22Rv1 (cell line): ENCODE data around the gene MPST.
"Not testable (repeated sequence)": the region's sequence is repeated elsewhere in the genome, so short reads cannot be mapped to it uniquely, and the experiment has no call there.

ENCODE experiments used
- H3K27ac ChIP-seq: fragments of 450-650 bp; 2 replicates; pipeline ENCODE4 v1.5.1; 2017
- ZFX ChIP-seq: fragments of 450-650 bp; IDR thresholded peaks from 2 replicates; pipeline ENCODE4 v1.6.1; 2017; ENCODE audit warnings: antibody characterized with exemption, borderline replicate concordance
- TF ChIP-seq, protein P1 (sequence below): fragments of 450-650 bp; IDR thresholded peaks from 2 replicates; pipeline ENCODE4 v1.5.1; 2017; ENCODE audit warnings: mild to moderate bottlenecking

The MPST gene

DNA sequence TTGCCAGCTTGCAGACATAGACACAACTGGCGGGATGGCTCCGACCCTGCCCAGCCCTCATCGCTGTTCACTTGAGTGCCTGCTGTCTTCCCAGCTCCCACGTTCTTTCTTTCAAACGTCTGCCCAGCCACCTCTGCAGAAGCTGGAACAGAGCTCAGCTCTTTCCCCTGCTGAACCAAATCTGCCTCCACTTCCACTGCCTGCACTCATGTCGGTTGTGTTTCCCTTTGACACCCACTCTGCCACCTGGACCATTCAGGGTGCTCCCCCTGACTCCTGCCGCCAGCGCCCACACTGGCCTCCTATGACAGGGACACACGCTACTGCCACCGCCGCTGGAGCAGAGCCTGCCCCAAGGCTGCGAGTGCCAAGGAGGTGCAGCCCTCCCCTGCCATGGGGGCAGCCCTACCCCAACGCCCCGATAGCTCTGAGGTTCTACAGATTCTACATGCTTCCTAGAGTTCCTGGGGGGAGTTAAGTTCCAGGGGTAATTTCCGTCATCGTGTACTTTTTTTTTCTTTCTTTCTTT is 38.2 kb upstream of the MPST start:
- TF ChIP-seq, protein P1, sequence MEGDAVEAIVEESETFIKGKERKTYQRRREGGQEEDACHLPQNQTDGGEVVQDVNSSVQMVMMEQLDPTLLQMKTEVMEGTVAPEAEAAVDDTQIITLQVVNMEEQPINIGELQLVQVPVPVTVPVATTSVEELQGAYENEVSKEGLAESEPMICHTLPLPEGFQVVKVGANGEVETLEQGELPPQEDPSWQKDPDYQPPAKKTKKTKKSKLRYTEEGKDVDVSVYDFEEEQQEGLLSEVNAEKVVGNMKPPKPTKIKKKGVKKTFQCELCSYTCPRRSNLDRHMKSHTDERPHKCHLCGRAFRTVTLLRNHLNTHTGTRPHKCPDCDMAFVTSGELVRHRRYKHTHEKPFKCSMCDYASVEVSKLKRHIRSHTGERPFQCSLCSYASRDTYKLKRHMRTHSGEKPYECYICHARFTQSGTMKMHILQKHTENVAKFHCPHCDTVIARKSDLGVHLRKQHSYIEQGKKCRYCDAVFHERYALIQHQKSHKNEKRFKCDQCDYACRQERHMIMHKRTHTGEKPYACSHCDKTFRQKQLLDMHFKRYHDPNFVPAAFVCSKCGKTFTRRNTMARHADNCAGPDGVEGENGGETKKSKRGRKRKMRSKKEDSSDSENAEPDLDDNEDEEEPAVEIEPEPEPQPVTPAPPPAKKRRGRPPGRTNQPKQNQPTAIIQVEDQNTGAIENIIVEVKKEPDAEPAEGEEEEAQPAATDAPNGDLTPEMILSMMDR, result no peak
- no peak for TF ChIP-seq ZFX
- no peak overlapping the region for H3K27ac ChIP-seq

DNA sequence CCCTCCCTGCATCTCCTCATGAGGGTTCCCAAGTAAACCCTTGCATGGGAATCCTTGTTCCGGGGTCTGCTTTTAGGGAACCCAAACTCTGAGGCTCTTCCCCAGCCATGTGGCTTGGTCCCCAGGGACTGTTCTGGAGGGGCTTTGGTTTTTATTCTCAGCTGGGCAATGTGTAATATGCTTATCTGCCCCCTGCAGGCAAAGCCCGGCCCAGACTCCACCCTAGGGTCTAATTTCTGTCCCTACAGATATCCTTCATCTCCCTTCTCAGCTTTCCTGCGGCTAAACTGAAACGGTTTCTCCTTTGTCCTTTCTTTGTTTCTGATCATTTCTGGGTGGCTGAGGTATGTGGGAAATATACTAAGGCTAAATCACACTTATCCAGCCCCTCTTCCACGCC is 37.4 kb upstream of the MPST start:
- H3K27ac ChIP-seq, result no peak overlapping the region
- TF ChIP-seq, protein P1, result no peak
- no peak for TF ChIP-seq ZFX

DNA sequence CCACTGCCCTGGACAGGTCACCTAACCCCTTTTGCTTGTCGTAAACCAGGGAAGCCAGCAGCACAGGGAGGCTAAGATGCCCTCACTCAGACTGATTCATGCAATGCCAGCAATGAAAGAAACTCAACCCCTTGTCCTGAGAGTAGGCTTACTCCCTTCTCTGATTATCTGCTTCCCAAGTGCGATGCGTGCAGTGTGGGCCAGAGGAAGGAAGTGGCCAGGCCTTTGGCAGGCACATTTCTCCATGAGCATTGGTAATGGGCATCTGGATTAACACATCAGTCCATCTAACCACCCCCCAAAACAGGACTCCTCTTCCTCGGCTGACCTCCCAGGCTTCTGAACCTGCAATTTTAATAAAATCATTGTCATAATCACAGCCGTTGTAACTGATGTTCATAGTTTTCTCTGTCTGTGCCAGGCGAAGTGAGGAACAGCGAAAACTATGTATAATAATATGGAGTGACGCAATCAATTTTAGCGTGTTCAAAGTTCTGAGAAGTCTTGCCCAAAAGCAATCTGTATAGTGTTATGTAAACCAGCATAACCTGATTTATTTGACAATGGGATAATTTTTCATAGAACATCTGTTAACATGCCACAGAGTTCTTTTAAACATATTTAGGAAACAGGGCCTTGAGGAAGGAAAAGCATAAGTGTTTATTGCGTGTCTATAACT is 34.2 kb upstream of the MPST start:
- TF ChIP-seq ZFX, result no peak
- TF ChIP-seq, protein P1, result no peak
- no peak overlapping the region for H3K27ac ChIP-seq

GRCh38 chr22:36986242-36986821 is 33.2 kb upstream of the MPST start:
- H3K27ac ChIP-seq, result no peak overlapping the region
- TF ChIP-seq, protein P1, result peak; percentile 74
- no peak for TF ChIP-seq ZFX

DNA sequence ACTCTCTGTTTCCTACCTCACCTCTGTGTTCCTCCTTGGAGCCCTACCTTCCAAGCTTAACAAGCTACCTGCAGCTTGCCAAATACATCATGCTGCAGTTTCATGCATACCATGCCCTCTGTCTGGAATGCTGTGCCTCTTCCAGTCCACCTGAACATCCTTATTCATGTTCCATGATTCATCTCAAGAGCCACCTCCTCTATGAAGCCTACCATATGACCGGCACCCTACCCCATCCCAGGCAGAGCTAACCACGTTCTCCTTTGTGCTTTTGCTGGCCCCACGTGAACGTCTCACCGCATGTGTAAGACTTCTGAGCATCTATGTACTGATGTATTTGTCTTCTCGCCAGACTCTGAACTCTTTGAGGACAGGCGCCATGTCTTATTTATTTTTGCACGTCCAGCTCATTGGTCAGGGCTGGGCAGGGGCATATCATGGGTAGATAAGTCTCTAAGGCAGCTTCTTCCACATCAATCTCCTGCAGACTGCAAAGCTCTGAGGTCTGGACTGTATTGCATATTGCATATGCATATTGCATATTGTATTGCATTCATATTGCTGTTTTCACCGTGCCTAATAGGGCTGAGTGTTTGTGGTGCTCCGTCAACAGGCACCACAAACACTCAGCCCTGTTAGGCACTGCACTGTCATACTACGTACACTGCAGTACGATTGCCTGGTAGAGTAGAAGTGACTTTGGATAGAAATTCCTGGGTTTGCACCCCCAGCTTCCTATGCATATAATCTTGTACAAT is 31.3 kb upstream of the MPST start:
- H3K27ac ChIP-seq, result no peak overlapping the region
- TF ChIP-seq, protein P1, result no peak
- TF ChIP-seq ZFX, result no peak

- not testable (repeated sequence) for H3K27ac ChIP-seq
Observed at GRCh38 chr22:36989012-36989411, 30.5 kb upstream of the MPST start.

DNA sequence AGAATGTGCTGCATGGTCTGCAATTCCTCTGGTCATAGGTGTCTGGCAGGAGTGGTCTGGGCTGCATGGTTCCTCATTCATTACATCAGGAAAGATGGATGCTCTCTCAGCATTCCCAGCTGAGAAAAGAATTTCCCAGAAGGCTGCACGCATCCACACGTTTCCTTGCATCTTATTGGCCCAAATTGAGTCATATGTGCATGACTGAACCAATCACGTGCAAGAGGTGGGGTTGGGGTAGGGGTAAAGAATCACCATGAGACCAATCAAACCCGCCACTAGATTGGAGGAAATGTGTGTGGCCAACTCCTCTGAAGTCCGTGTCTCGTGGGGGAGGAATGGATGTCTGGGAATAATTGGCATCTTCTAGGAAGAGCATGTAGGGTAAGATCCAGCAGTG is 29.1 kb upstream of the MPST start:
- no peak overlapping the region for H3K27ac ChIP-seq
- TF ChIP-seq, protein P1, result no peak
- TF ChIP-seq ZFX, result no peak
